Peyer's patch (tissue), 4 donors: ENCODE measurements around the gene SMC1B.

Source experiments
- POLR2A ChIP-seq, 2 donors: fragments of 450-650 bp; IDR thresholded peaks; one replicate each; pipeline ENCODE4 v1.5.1; 2017; ENCODE audit warnings: antibody characterized with exemption in 2 of 2, mild to moderate bottlenecking in 2 of 2, moderate library complexity in 2 of 2
- TF ChIP-seq, protein P1 (sequence below), 6 experiments: fragments of 450-650 bp in 4 of 6; fragments of 200-600 bp in 2 of 6; sonication (generic) in 1 of 6; IDR thresholded peaks; one replicate each; pipeline ENCODE4 v1.5.1; 2017 to 2019; ENCODE audit warnings: antibody characterized with exemption in 6 of 6, mild to moderate bottlenecking in 3 of 6, moderate library complexity in 1 of 6

DNA sequence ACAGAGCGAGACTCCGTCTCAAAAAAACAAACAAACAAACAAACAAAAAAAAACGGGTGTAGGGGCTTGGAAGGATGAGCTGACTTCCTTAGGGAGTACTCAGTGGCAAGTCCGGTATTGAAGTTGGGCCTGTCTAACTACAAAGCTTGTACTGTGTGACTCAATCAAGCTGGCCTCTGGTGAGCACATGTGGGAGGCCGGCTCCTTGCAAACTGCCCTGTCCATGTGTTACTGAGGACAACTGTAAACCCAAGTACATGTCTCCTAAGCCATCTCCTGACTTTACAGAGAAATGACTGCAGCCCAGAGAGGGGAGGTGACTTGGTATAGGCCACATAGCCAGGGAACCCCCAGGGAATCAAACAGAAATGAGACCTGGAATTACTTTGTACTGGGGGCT, 11.7 kb upstream of the SMC1B start:
- no peak for TF ChIP-seq POLR2A (IDR thresholded peaks at IDR 0.05)
- TF ChIP-seq, protein P1, sequence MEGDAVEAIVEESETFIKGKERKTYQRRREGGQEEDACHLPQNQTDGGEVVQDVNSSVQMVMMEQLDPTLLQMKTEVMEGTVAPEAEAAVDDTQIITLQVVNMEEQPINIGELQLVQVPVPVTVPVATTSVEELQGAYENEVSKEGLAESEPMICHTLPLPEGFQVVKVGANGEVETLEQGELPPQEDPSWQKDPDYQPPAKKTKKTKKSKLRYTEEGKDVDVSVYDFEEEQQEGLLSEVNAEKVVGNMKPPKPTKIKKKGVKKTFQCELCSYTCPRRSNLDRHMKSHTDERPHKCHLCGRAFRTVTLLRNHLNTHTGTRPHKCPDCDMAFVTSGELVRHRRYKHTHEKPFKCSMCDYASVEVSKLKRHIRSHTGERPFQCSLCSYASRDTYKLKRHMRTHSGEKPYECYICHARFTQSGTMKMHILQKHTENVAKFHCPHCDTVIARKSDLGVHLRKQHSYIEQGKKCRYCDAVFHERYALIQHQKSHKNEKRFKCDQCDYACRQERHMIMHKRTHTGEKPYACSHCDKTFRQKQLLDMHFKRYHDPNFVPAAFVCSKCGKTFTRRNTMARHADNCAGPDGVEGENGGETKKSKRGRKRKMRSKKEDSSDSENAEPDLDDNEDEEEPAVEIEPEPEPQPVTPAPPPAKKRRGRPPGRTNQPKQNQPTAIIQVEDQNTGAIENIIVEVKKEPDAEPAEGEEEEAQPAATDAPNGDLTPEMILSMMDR (IDR thresholded peaks at IDR 0.05) = no peak
